Suprapubic skin (tissue), 4 donors: Measurements from ENCODE around the gene PIP5K1C. TPM values are rescaled to one million over a fixed set of nuclear protein-coding genes. Genes with fewer than 3 reads are reported as not detected.

Source experiments
- DNase-seq, 2 donors: peaks; one replicate each; pipeline ENCODE4 v3.0.0-alpha.2; 2019; ENCODE audit warnings: low spot score in 2 of 2
- H3K27ac ChIP-seq: fragments of 200-600 bp; sonication (generic); one replicate; pipeline ENCODE4 v1.5.1; 2019
- H3K27me3 ChIP-seq: fragments of 200-600 bp; sonication (generic); one replicate; pipeline ENCODE4 v1.5.1; 2019
- H3K36me3 ChIP-seq: fragments of 200-600 bp; sonication (generic); one replicate; pipeline ENCODE4 v1.5.1; 2019
- H3K4me1 ChIP-seq: fragments of 200-600 bp; sonication (generic); one replicate; pipeline ENCODE4 v1.5.1; 2019
- H3K4me3 ChIP-seq: fragments of 200-600 bp; sonication (generic); one replicate; pipeline ENCODE4 v1.5.1; 2019; ENCODE audit warnings: mild to moderate bottlenecking
- H3K9me3 ChIP-seq: fragments of 200-600 bp; sonication (generic); one replicate; pipeline ENCODE4 v1.5.1; 2019
- CTCF ChIP-seq, 2 donors: fragments of 200-600 bp in 1 of 2; fragments of 450-650 bp in 1 of 2; sonication (generic) in 1 of 2; IDR thresholded peaks; one replicate each; pipeline ENCODE4 v1.5.1; 2016 to 2019; ENCODE audit warnings: antibody characterized with exemption in 2 of 2, mild to moderate bottlenecking in 1 of 2, moderate library complexity in 1 of 2
- EP300 ChIP-seq: sonication (generic); formaldehyde crosslinking; IDR thresholded peaks from one replicate; pipeline ENCODE4 v1.6.1; 2017; ENCODE audit warnings: antibody characterized with exemption
- POLR2A ChIP-seq, 2 donors: fragments of 450-650 bp; IDR thresholded peaks; one replicate each; pipeline ENCODE4 v1.6.1; 2017; ENCODE audit warnings: antibody characterized with exemption in 2 of 2, mild to moderate bottlenecking in 2 of 2, moderate library complexity in 2 of 2
- POLR2AphosphoS5 ChIP-seq, 3 donors: sonication (generic); formaldehyde crosslinking; IDR thresholded peaks; one replicate each; pipeline ENCODE4 v1.6.1; 2017; ENCODE audit warnings: antibody characterized with exemption in 3 of 3
- WGBS: methylation state at CpG from one replicate; pipeline ENCODE4 v1.1.5; 2018; 5-methylcytosine and 5-hydroxymethylcytosine counted together
- total RNA-seq, 4 donors: library from RNA; depleted of rRNA; stranded (reverse); fragments of >200 nt; gene quantifications; one replicate each; pipeline ENCODE4 v1.1.0, GENCODE V29; 2016

The PIP5K1C gene
- total RNA-seq, 4 donors from 2014 or later, result 16.5 to 25.7 (median 20.8) TPM

DNA sequence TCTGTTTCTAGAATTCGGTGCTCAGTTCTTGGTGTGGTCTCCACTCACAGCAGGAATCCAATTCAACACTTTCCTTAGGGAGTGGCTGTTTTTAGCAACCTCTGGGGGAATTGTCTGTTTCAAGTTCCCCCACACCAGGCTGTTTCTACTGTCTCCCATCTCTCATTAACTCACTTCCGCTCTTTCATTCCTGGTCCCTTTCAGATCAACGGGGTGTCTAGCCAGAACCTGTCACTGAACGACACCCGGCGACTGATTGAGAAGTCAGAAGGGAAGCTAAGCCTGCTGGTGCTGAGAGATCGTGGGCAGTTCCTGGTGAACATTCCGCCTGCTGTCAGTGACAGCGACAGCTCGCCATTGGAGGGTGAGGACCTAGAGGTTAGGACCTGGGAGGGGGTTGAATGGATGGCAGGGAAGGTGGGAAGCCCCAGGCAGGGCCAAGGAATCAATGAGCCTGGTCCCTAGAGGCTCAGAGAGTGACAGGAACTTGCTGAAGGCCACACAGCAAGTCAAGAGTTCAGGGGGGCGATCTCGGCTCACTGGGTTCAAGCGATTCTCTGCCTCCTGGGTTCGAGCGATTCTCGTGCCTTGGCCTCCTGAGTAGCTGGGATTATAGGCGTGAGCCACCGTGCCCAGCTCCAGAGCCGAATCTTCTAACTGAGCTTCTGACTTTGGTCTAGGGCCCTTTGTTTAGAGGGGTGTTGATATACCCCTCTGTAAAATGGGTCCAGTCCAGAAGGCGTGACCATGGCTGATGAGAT lies 33.5 kb upstream of the PIP5K1C start:
- DNase-seq, result no peak
- H3K27me3 ChIP-seq, result peaks cover 8% of the 10 kb centered on the region
- 57% methylated on average over 11 of the region's 20 CpGs for WGBS
- no peak for TF ChIP-seq POLR2A (IDR thresholded peaks at IDR 0.05)
- TF ChIP-seq CTCF (IDR thresholded peaks at IDR 0.05), result no peak
- TF ChIP-seq EP300, result no peak
- no peak for TF ChIP-seq POLR2AphosphoS5 (IDR thresholded peaks at IDR 0.05)
- H3K4me3 ChIP-seq, result no peak overlapping the region
- no peak overlapping the region for H3K27ac ChIP-seq
- H3K9me3 ChIP-seq, result no peaks in the 10 kb centered on the region
- H3K4me1 ChIP-seq, result no peaks in the 10 kb centered on the region
- H3K36me3 ChIP-seq, result no peaks in the 10 kb centered on the region

GRCh38 chr19:3732108-3732507 lies 31.8 kb upstream of the PIP5K1C start:
- Histone ChIP-seq H3K9me3 (no peaks in the 10 kb centered on the region), H3K4me3 (no peak overlapping the region), H3K4me1 (no peaks in the 10 kb centered on the region), H3K36me3 (no peaks in the 10 kb centered on the region), H3K27me3 (peaks cover 8% of the 10 kb centered on the region), H3K27ac (no peak overlapping the region)
- WGBS, result 82% methylated on average over 1 of the region's 1 CpG
- no peak for DNase-seq
- TF ChIP-seq POLR2A (IDR thresholded peaks at IDR 0.05), result no peak
- no peak for TF ChIP-seq POLR2AphosphoS5 (IDR thresholded peaks at IDR 0.05)
- TF ChIP-seq EP300, result no peak
- TF ChIP-seq CTCF (IDR thresholded peaks at IDR 0.05), result no peak

DNA sequence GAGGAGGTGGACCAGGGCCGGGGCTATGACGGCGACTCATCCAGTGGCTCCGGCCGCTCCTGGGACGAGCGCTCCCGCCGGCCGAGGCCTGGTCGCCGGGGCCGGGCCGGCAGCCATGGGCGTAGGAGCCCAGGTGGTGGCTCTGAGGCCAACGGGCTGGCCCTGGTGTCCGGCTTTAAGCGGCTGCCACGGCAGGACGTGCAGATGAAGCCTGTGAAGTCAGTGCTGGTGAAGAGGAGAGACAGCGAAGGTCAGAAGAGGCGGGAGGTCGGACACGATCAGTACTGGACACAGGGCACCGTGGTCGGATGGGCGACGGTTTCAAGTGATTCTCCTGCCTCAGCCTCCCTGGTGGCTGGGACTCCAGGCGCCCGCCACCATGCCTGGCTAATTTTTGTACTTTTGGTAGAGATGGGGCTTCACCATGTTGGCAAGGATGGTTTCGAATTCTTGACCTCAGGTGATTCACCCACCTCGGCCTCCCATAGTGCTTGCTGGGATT lies 30.2 kb upstream of the PIP5K1C start:
- no peak for TF ChIP-seq EP300
- TF ChIP-seq POLR2AphosphoS5 (IDR thresholded peaks at IDR 0.05), result no peak
- TF ChIP-seq POLR2A (IDR thresholded peaks at IDR 0.05), result no peak
- TF ChIP-seq CTCF (IDR thresholded peaks at IDR 0.05), result no peak
- H3K36me3 ChIP-seq, result no peaks in the 10 kb centered on the region
- 92% methylated on average over 16 of the region's 32 CpGs for WGBS

GRCh38 chr19:3725640-3726310 lies 25.5 kb upstream of the PIP5K1C start:
- 50% methylated on average over 9 of the region's 14 CpGs for WGBS
- H3K4me3 ChIP-seq, result no peak overlapping the region
- TF ChIP-seq CTCF (IDR thresholded peaks at IDR 0.05) (no peak), POLR2A (IDR thresholded peaks at IDR 0.05) (no peak)
- DNase-seq, result peak in 1 of 2 donors; percentile 67
- no peaks in the 10 kb centered on the region for H3K9me3 ChIP-seq
- peaks cover 49% of the 10 kb centered on the region for H3K27me3 ChIP-seq
- H3K4me1 ChIP-seq, result peaks cover 20% of the 10 kb centered on the region
- H3K27ac ChIP-seq, result no peak overlapping the region
- no peaks in the 10 kb centered on the region for H3K36me3 ChIP-seq

More for the DNA sequence above, 30.2 kb upstream of the PIP5K1C start:
- peaks cover 14% of the 10 kb centered on the region for H3K27me3 ChIP-seq
- H3K27ac ChIP-seq, result no peak overlapping the region
- DNase-seq, result no peak
- no peaks in the 10 kb centered on the region for H3K9me3 ChIP-seq
- H3K4me1 ChIP-seq, result no peaks in the 10 kb centered on the region
- no peak overlapping the region for H3K4me3 ChIP-seq

DNA sequence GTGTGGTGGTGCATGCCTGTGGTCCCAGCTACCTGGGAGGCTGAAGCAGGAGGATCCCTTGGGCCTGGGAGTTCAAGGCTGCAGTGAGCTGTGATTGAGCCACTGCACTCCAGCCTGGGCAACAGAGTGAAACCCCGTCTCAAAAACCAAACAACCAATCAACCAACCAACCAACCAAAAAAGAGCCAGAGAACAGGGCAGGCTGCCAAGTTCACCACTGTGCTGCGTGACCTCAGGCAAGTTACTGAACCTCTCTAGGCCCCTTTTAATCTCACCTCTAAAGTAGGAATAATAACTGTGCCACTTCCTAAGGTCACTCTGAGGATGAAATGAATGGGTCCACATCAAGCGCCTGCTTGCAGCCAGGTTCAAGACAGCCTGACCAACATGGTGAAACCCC lies 24.9 kb upstream of the PIP5K1C start:
- TF ChIP-seq POLR2A (IDR thresholded peaks at IDR 0.05), result no peak
- TF ChIP-seq CTCF (IDR thresholded peaks at IDR 0.05), result no peak
- TF ChIP-seq POLR2AphosphoS5 (IDR thresholded peaks at IDR 0.05), result no peak
- no peak for TF ChIP-seq EP300
- no peak overlapping the region for H3K27ac ChIP-seq
- peaks cover 56% of the 10 kb centered on the region for H3K27me3 ChIP-seq
- no peaks in the 10 kb centered on the region for H3K9me3 ChIP-seq
- DNase-seq, result no peak
- H3K36me3 ChIP-seq, result no peaks in the 10 kb centered on the region
- no peak overlapping the region for H3K4me3 ChIP-seq
- peaks cover 23% of the 10 kb centered on the region for H3K4me1 ChIP-seq
- WGBS, result 53% methylated on average over 2 of the region's 3 CpGs
